OCI-M1 (cell line): Measurements from ENCODE around the gene GOLIM4.

Source experiments
- DNase-seq: peaks from one replicate; lab custom pipeline; 2025; lab: John Stamatoyannopoulos, UW

GOLIM4 gene

GRCh38 chr3:168073842-168074605, 21.7 kb downstream of the GOLIM4 start:
- DNase-seq = no peak

GRCh38 chr3:168072323-168072650, 23.4 kb downstream of the GOLIM4 start:
- DNase-seq = no peak

- DNase-seq = no peak
Measured at GRCh38 chr3:168071591-168072322, 24.0 kb downstream of the GOLIM4 start.

- DNase-seq = no peak
Measured at GRCh38 chr3:168070919-168071318, 24.8 kb downstream of the GOLIM4 start.

- DNase-seq = peak; percentile 3
Measured at GRCh38 chr3:168068346-168068745, 27.4 kb downstream of the GOLIM4 start.

GRCh38 chr3:168066882-168067281, 28.8 kb downstream of the GOLIM4 start:
- DNase-seq = no peak

GRCh38 chr3:168065569-168065968, 30.2 kb downstream of the GOLIM4 start:
- no peak for DNase-seq

- DNase-seq = peak; percentile 6
Measured at GRCh38 chr3:168063122-168063521, 32.6 kb downstream of the GOLIM4 start.

GRCh38 chr3:168062679-168063078, 33.0 kb downstream of the GOLIM4 start:
- DNase-seq = no peak

GRCh38 chr3:168061332-168061996, 34.3 kb downstream of the GOLIM4 start:
- peak; percentile 18 for DNase-seq

GRCh38 chr3:168060317-168060716, 35.4 kb downstream of the GOLIM4 start:
- DNase-seq = no peak

- DNase-seq = no peak
Measured at GRCh38 chr3:168058481-168058880, 37.2 kb downstream of the GOLIM4 start.

- DNase-seq = peak; percentile 50
Measured at GRCh38 chr3:168056398-168057230, 39.1 kb downstream of the GOLIM4 start.

- DNase-seq = no peak
Measured at GRCh38 chr3:168054447-168054846, 41.3 kb downstream of the GOLIM4 start.

- DNase-seq = no peak
Measured at GRCh38 chr3:168053115-168053514, 42.6 kb downstream of the GOLIM4 start.

- DNase-seq = no peak
Measured at GRCh38 chr3:168052515-168052914, 43.2 kb downstream of the GOLIM4 start.

GRCh38 chr3:168051531-168052471, 43.9 kb downstream of the GOLIM4 start:
- DNase-seq = no peak

- DNase-seq = no peak
Measured at GRCh38 chr3:168051070-168051469, 44.7 kb downstream of the GOLIM4 start.

GRCh38 chr3:168049367-168049974, 46.3 kb downstream of the GOLIM4 start:
- DNase-seq = no peak
